Endothelial cell of umbilical vein (primary cell): Measurements from ENCODE around the gene MEGF10. TPM values are rescaled to one million over a fixed set of nuclear protein-coding genes. Genes with fewer than 3 reads are reported as not detected.

Experiments
- BruUV-seq: library from RNA; stranded (reverse); fragments of 400-500 nt; replicated peaks from 2 replicates; lab custom pipeline; 2021; lab: Mats Ljungman, UMichigan
- CTCF ChIA-PET: fragments of 300-600, 350-600 bp; sonication (Branson Sonifier 250); formaldehyde crosslinking; loops from one replicate; lab custom pipeline; 2021; ENCODE audit warnings: antibody characterized with exemption, inconsistent platforms; lab: Charles Lee
- POLR2A ChIA-PET: fragments of 300-600, 350-600 bp; sonication (Branson Sonifier 250); formaldehyde crosslinking; loops from one replicate; lab custom pipeline; 2021; ENCODE audit warnings: antibody characterized with exemption, inconsistent platforms; lab: Charles Lee
- DNase-seq: peaks from one replicate; pipeline ENCODE4 v3.0.0-alpha.2; 2011; ENCODE audit warnings: low read depth, low spot score
- FAIRE-seq: peaks from 2 replicates; lab custom pipeline; 2011; peaks lifted over from hg19 to GRCh38; lab: Jason Lieb, UNC
- H2AFZ ChIP-seq: 2 replicates; pipeline ENCODE4 v1.6.0; 2012; ENCODE audit warnings: low read depth, low read length, control low read depth, inconsistent platforms
- H3K27ac ChIP-seq: 2 replicates; pipeline ENCODE4 v1.5.1; 2011; ENCODE audit warnings: low read depth, mild to moderate bottlenecking, control low read depth, low read length, moderate library complexity; ENCODE audit not compliant: insufficient read depth
- H3K27me3 ChIP-seq, 2 experiments: 2 replicates each; pipeline versions ENCODE4 v1.6.0 to v1.6.1; 2011; ENCODE audit warnings: low read length in 2 of 2, mixed read lengths in 1 of 2; ENCODE audit not compliant: control insufficient read depth in 2 of 2, insufficient read depth in 2 of 2
- H3K36me3 ChIP-seq, 2 experiments: 2 replicates in 1 of 2; 3 replicates in 1 of 2; pipeline ENCODE4 v1.5.1; 2011; ENCODE audit warnings: low read length in 2 of 2, mild to moderate bottlenecking in 1 of 2, moderate library complexity in 1 of 2; ENCODE audit not compliant: control insufficient read depth in 2 of 2, insufficient read depth in 2 of 2; ENCODE audit errors: extremely low read depth in 1 of 2
- H3K4me1 ChIP-seq: 3 replicates; pipeline ENCODE4 v1.5.1; 2011; ENCODE audit warnings: mild to moderate bottlenecking, low read length; ENCODE audit not compliant: control insufficient read depth, insufficient read depth; ENCODE audit errors: extremely low read depth
- H3K4me2 ChIP-seq: 2 replicates; pipeline ENCODE4 v1.6.1; 2011; ENCODE audit warnings: low read length, control low read depth, mixed read lengths; ENCODE audit not compliant: insufficient read depth
- H3K4me3 ChIP-seq, 3 experiments: fragments of 200-600 bp in 1 of 3; sonication (generic), shearing (Covaris generic) in 1 of 3; replicated peaks in 1 of 3; 2 replicates each; pipeline ENCODE4 v1.5.1; 2011 to 2016; ENCODE audit warnings: control low read depth in 3 of 3, low read length in 3 of 3, mild to moderate bottlenecking in 2 of 3, inconsistent platforms in 1 of 3, low read depth in 1 of 3, moderate library complexity in 1 of 3; ENCODE audit not compliant: insufficient read depth in 1 of 3
- H3K79me2 ChIP-seq: 2 replicates; pipeline ENCODE4 v1.6.0; 2012; ENCODE audit warnings: low read length, inconsistent platforms; ENCODE audit not compliant: control insufficient read depth, insufficient read depth
- H3K9ac ChIP-seq: replicated peaks from 2 replicates; pipeline ENCODE3; 2011; ENCODE audit warnings: low read length, control low read depth; ENCODE audit not compliant: insufficient read depth; ENCODE audit errors: extremely low read depth
- H3K9me1 ChIP-seq: replicated peaks from 3 replicates; pipeline ENCODE4 v1.6.0; 2011; ENCODE audit warnings: mild to moderate bottlenecking, low read length; ENCODE audit not compliant: control insufficient read depth, insufficient read depth; ENCODE audit errors: extremely low read depth
- H3K9me3 ChIP-seq: replicated peaks from 2 replicates; pipeline ENCODE4 v1.5.1; 2012; ENCODE audit warnings: low read length, inconsistent platforms; ENCODE audit not compliant: control insufficient read depth, insufficient read depth
- H4K20me1 ChIP-seq: replicated peaks from 2 replicates; pipeline ENCODE3; 2011; ENCODE audit warnings: mild to moderate bottlenecking, low read length; ENCODE audit not compliant: control insufficient read depth, insufficient read depth; ENCODE audit errors: extremely low read depth
- EZH2 ChIP-seq: IDR thresholded peaks from 2 replicates; pipeline ENCODE4 v1.6.1; 2012; ENCODE audit warnings: borderline replicate concordance, low read depth, mild to moderate bottlenecking, moderate library complexity, low read length, inconsistent platforms; ENCODE audit not compliant: severe bottlenecking
- FOS ChIP-seq: IDR thresholded peaks from 2 replicates; pipeline ENCODE4 v1.6.1; 2011; ENCODE audit warnings: mild to moderate bottlenecking, low read length, moderate library complexity, borderline replicate concordance; ENCODE audit not compliant: insufficient read depth
- GATA2 ChIP-seq: IDR thresholded peaks from 2 replicates; pipeline ENCODE4 v1.7.0; 2011; ENCODE audit warnings: low read depth, mild to moderate bottlenecking, moderate library complexity, mixed read lengths, low read length; ENCODE audit not compliant: insufficient read length, insufficient read depth
- JUN ChIP-seq: IDR thresholded peaks from 2 replicates; pipeline ENCODE4 v1.6.1; 2011; ENCODE audit warnings: borderline replicate concordance, low read depth; ENCODE audit not compliant: insufficient read length, insufficient read depth
- MYC ChIP-seq: IDR thresholded peaks from one replicate; pipeline ENCODE4 v1.6.1; 2011; ENCODE audit warnings: mild to moderate bottlenecking, low read depth, low read length
- POLR2A ChIP-seq: IDR thresholded peaks from 2 replicates; pipeline ENCODE4 v1.6.1; 2012; ENCODE audit warnings: low read depth, mild to moderate bottlenecking, control low read depth, low read length
- POLR2AphosphoS5 ChIP-seq: IDR thresholded peaks from 2 replicates; pipeline ENCODE4 v1.6.1; 2012; ENCODE audit warnings: low read depth, mild to moderate bottlenecking, control low read depth, low read length, moderate library complexity; ENCODE audit not compliant: insufficient read depth
- dilution Hi-C: fragments of 300-500 bp; cut with MboI; formaldehyde crosslinking; loops from one replicate; pipeline ENCODE4 v1.15.0; 2019; ENCODE audit warnings: low sequenced_read_pairs; ENCODE audit not compliant: extremely low pct_ligation_motif_present
- intact Hi-C: fragments of 100-400 bp; cut with micrococcal nuclease; formaldehyde crosslinking; loops from one replicate; pipeline ENCODE4 v1.10.0; 2022
- polyA plus RNA-seq, 4 experiments: library from polyadenylated mRNA; depleted of rRNA in 3 of 4; stranded (reverse) in 3 of 4; unstranded in 1 of 4; fragments of >200 nt; gene quantifications; 2 replicates each; pipeline versions ENCODE4 v1.2.1 to v1.2.3, GENCODE V29; 2011 to 2012; ENCODE audit warnings: missing spikeins in 1 of 4
- total RNA-seq: library from RNA; stranded (reverse); gene quantifications from 2 replicates; pipeline ENCODE4 v1.2.3, GENCODE V29; 2021
- TF ChIP-seq, protein P1 (sequence below): IDR thresholded peaks from 2 replicates; pipeline ENCODE4 v1.6.1; 2011; ENCODE audit not compliant: insufficient read depth, insufficient read length
- TF ChIP-seq, protein P2 (sequence below), 2 donors: IDR thresholded peaks; 1 replicate in 1 of 2; 2 replicates in 1 of 2; pipeline ENCODE4 v1.5.1; 2011; ENCODE audit warnings: low read length in 2 of 2, mild to moderate bottlenecking in 2 of 2, moderate library complexity in 2 of 2, control low read depth in 1 of 2, inconsistent platforms in 1 of 2, low read depth in 1 of 2; ENCODE audit not compliant: insufficient read depth in 1 of 2; ENCODE audit errors: extremely low read depth in 1 of 2

Gene MEGF10
- total and polyA plus RNA-seq, 2 donors (not counting 3 experiments of a cell fraction or from before 2014, with no cell fraction given) = 0.30 to 1.00 TPM

DNA sequence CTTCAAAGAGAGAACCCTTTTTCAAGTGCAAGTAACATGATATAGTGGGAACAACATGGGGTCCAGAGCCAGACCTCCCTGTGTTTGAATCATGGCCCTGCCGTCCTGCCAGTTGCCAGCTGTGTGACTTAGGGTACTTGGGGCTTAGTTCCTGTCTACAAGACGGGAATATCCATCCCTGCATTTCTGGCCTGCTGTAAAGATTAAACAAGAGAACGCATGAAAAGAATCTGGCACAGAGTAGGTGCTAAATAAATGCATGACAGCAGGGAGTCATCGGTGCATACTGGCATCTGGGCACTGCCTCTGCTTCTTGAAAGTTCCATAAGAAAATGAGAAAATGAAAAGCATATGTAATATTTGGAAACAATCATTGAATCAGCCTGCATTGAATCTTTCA lies 149.0 kb downstream of the MEGF10 start:
- Histone ChIP-seq H3K9me1 (no peaks in the 10 kb centered on the region), H3K4me2 (no peak overlapping the region), H4K20me1 (no peaks in the 10 kb centered on the region), H3K79me2 (no peaks in the 10 kb centered on the region), H3K9me3 (no peaks in the 10 kb centered on the region), H3K36me3 (no peaks in the 10 kb centered on the region), H3K4me3 (no peak overlapping the region), H3K27ac (no peak overlapping the region), H2AFZ (no peak overlapping the region), H3K27me3 (peaks cover 2 to 16% of the 10 kb centered on the region in 2 experiments), H3K4me1 (no peaks in the 10 kb centered on the region), H3K9ac (no peak overlapping the region)
- intact Hi-C loops = loop anchor here (10.0 kb wide), 1 partner anchor 255 kb away; no protein-coding TSS in a partner anchor
- no TSS peak for BruUV-seq
- DNase-seq = no peak
- TF ChIP-seq, protein P1, sequence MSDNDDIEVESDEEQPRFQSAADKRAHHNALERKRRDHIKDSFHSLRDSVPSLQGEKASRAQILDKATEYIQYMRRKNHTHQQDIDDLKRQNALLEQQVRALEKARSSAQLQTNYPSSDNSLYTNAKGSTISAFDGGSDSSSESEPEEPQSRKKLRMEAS = no peak
- TF ChIP-seq MYC = no peak
- TF ChIP-seq POLR2AphosphoS5 = no peak
- no peak for TF ChIP-seq JUN
- no peak for TF ChIP-seq FOS
- TF ChIP-seq EZH2 = no peak
- TF ChIP-seq, protein P2, sequence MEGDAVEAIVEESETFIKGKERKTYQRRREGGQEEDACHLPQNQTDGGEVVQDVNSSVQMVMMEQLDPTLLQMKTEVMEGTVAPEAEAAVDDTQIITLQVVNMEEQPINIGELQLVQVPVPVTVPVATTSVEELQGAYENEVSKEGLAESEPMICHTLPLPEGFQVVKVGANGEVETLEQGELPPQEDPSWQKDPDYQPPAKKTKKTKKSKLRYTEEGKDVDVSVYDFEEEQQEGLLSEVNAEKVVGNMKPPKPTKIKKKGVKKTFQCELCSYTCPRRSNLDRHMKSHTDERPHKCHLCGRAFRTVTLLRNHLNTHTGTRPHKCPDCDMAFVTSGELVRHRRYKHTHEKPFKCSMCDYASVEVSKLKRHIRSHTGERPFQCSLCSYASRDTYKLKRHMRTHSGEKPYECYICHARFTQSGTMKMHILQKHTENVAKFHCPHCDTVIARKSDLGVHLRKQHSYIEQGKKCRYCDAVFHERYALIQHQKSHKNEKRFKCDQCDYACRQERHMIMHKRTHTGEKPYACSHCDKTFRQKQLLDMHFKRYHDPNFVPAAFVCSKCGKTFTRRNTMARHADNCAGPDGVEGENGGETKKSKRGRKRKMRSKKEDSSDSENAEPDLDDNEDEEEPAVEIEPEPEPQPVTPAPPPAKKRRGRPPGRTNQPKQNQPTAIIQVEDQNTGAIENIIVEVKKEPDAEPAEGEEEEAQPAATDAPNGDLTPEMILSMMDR (IDR thresholded peaks at IDR 0.05; ENCODE audit: extremely low read depth in 1 of 2, insufficient read depth in 1 of 2, low read depth in 1 of 2, low read length in 2 of 2) = no peak
- TF ChIP-seq GATA2 = no peak
- no peak for TF ChIP-seq POLR2A
- FAIRE-seq = no peak
- dilution Hi-C loops = no loop called here
- ChIA-PET POLR2A (no interaction called here), CTCF (no interaction called here)
